AG04450 (cell line): ENCODE results near the gene TXNRD2. TPM values are rescaled to one million over a fixed set of nuclear protein-coding genes. Genes with fewer than 3 reads are reported as not detected.

Experiments
- CTCF ChIA-PET: fragments of 300-600, 350-600 bp; formaldehyde crosslinking; extraction: SDS; loops from one replicate; lab custom pipeline; 2022; ENCODE audit warnings: antibody characterized with exemption, inconsistent platforms; lab: Charles Lee
- POLR2A ChIA-PET: fragments of 350-600 bp; formaldehyde crosslinking; extraction: SDS; loops from one replicate; lab custom pipeline; 2021; ENCODE audit warnings: antibody characterized with exemption, inconsistent platforms; lab: Yijun Ruan, JAX
- DNase-seq: peaks from one replicate; pipeline ENCODE4 v3.0.0-alpha.2; 2011; ENCODE audit warnings: low read depth, low spot score
- H3K27ac ChIP-seq: one replicate; pipeline ENCODE4 v1.5.1; 2012; ENCODE audit warnings: low read depth, low read length, control low read depth
- H3K27me3 ChIP-seq: one replicate; pipeline ENCODE4 v1.6.0; 2012; ENCODE audit warnings: low read length; ENCODE audit not compliant: control insufficient read depth, insufficient read depth
- H3K4me3 ChIP-seq: 2 replicates; pipeline ENCODE4 v1.5.1; 2011; ENCODE audit warnings: mild to moderate bottlenecking, low read depth, low read length, control low read depth
- H3K9me3 ChIP-seq: 2 replicates; pipeline ENCODE4 v1.5.1; 2012; ENCODE audit warnings: low read length; ENCODE audit not compliant: control insufficient read depth, insufficient read depth
- polyA plus RNA-seq: library from polyadenylated mRNA; depleted of rRNA; stranded (reverse); fragments of >200 nt; gene quantifications from 2 replicates; pipeline ENCODE4 v1.2.3, GENCODE V29; 2011
- TF ChIP-seq, protein P1 (sequence below): IDR thresholded peaks from 2 replicates; pipeline ENCODE4 v1.5.1; 2011; ENCODE audit warnings: low read depth, low read length, control low read depth, inconsistent platforms

TXNRD2 gene
- polyA plus RNA-seq, 1 experiment = 13.3 TPM

GRCh38 chr22:19914201-19914943, 27.2 kb downstream of the TXNRD2 start:
- ChIA-PET CTCF (interaction anchor here (0.7 to 2.0 kb wide), 2 partner anchors 184 to 770 kb away, joined by 3 to 39 read pairs; partner anchors contain the start of gene ESS2), POLR2A (no interaction called here)

DNA sequence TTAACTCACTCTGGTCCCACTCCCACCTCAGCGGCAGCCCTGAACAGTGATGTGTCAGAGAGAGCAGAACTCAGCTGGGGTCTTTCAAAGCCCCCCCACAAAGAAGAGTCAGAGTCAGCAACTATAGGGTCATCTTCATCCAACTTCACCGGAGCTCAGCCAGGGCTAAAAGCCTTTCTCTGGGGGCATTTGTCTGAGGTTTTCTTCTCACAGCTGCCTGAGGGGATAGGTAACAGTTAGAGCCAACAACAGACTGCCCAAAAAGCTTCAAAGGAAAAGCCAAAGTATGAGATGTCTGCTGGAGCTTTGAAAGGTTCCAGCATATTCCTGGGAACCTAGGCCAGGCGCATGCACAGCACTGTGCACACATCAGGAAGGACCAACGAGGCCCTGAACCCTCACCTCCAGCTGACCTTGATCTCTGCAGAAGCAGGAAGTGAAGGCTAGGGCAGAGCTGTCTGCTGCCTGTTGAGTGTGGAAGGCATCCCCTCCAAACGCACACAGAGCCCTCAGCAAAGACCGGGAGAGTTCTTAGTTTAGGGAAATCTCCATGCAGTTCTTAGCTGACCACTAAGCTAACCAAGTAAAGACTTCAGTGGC, 28.2 kb downstream of the TXNRD2 start:
- TF ChIP-seq, protein P1, sequence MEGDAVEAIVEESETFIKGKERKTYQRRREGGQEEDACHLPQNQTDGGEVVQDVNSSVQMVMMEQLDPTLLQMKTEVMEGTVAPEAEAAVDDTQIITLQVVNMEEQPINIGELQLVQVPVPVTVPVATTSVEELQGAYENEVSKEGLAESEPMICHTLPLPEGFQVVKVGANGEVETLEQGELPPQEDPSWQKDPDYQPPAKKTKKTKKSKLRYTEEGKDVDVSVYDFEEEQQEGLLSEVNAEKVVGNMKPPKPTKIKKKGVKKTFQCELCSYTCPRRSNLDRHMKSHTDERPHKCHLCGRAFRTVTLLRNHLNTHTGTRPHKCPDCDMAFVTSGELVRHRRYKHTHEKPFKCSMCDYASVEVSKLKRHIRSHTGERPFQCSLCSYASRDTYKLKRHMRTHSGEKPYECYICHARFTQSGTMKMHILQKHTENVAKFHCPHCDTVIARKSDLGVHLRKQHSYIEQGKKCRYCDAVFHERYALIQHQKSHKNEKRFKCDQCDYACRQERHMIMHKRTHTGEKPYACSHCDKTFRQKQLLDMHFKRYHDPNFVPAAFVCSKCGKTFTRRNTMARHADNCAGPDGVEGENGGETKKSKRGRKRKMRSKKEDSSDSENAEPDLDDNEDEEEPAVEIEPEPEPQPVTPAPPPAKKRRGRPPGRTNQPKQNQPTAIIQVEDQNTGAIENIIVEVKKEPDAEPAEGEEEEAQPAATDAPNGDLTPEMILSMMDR = no peak
- no peak for DNase-seq
- Histone ChIP-seq H3K27me3 (no peaks in the 10 kb centered on the region), H3K27ac (no peak overlapping the region), H3K9me3 (no peaks in the 10 kb centered on the region; the same call in 1 of the 2 replicates), H3K4me3 (no peak overlapping the region)
- CTCF ChIA-PET = interaction anchor here (0.5 to 2.0 kb wide), 3 partner anchors 120 to 769 kb away, joined by 3 to 39 read pairs (median 3); partner anchors contain the start of gene ESS2
- POLR2A ChIA-PET = no interaction called here

More at GRCh38 chr22:19914201-19914943, 27.2 kb downstream of the TXNRD2 start:
- TF ChIP-seq, protein P1 = no peak
- H3K27ac ChIP-seq = no peak overlapping the region
- H3K27me3 ChIP-seq = no peaks in the 10 kb centered on the region
- no peak overlapping the region for H3K4me3 ChIP-seq
- DNase-seq = no peak
- H3K9me3 ChIP-seq = no peaks in the 10 kb centered on the region; the same call in 1 of the 2 replicates

- Histone ChIP-seq H3K9me3 (no peaks in the 10 kb centered on the region; the same call in 1 of the 2 replicates), H3K27ac (no peak overlapping the region)
- CTCF ChIA-PET = interaction anchor here (2.0 to 3.0 kb wide), 2 partner anchors 181 to 182 kb away, joined by 39 to 133 read pairs; no protein-coding TSS in a partner anchor
Measured at GRCh38 chr22:19912271-19912999, 29.2 kb downstream of the TXNRD2 start.

GRCh38 chr22:19911540-19912270, 29.9 kb downstream of the TXNRD2 start:
- TF ChIP-seq, protein P1 = no peak
- Histone ChIP-seq H3K9me3 (no peaks in the 10 kb centered on the region; the same call in 1 of the 2 replicates), H3K4me3 (no peak overlapping the region), H3K27me3 (no peaks in the 10 kb centered on the region), H3K27ac (no peak overlapping the region)
- DNase-seq = no peak
- POLR2A ChIA-PET = no interaction called here
- CTCF ChIA-PET = interaction anchor here (3.0 kb wide), 1 partner anchor 180 kb away, joined by 133 read pairs; no protein-coding TSS in a partner anchor

More at GRCh38 chr22:19912271-19912999, 29.2 kb downstream of the TXNRD2 start:
- H3K27me3 ChIP-seq = no peaks in the 10 kb centered on the region
- H3K4me3 ChIP-seq = no peak overlapping the region
- DNase-seq = no peak
- TF ChIP-seq, protein P1 = no peak
- POLR2A ChIA-PET = no interaction called here
